K562 (cell line): ENCODE results near the gene CHAD. TPM values are rescaled to one million over a fixed set of nuclear protein-coding genes. Genes with fewer than 3 reads are reported as not detected.

Source experiments
- ETV1 ChIP-seq: fragments of 450-650 bp; conservative IDR thresholded peaks from 2 replicates; pipeline ENCODE4 v1.6.1; 2016; ENCODE audit warnings: missing genetic modification characterization, control low read depth, low read depth, missing compliant biosample characterization
- FIP1L1 ChIP-seq: fragments of 200-400 bp; formaldehyde crosslinking; IDR thresholded peaks from 2 replicates; pipeline ENCODE4 v1.6.1; 2018; ENCODE audit warnings: mild to moderate bottlenecking, low read depth, low read length; ENCODE audit not compliant: poor library complexity, severe bottlenecking
- HDAC1 ChIP-seq, 2 experiments: fragments of 450-650 bp; IDR thresholded peaks; 2 replicates each; pipeline ENCODE4 v1.6.1; 2016 to 2017; ENCODE audit warnings: inconsistent platforms in 1 of 2, mild to moderate bottlenecking in 1 of 2, moderate library complexity in 1 of 2
- HDAC8 ChIP-seq: fragments of 450-650 bp; IDR thresholded peaks from 2 replicates; pipeline ENCODE4 v1.6.1; 2016; ENCODE audit warnings: mild to moderate bottlenecking, missing genetic modification characterization, moderate library complexity, missing compliant biosample characterization
- KDM2B ChIP-seq: fragments of 250-450 bp; sonication (Bioruptor Pico); IDR thresholded peaks from 2 replicates; pipeline ENCODE4 v1.8.0; 2021; ENCODE audit warnings: mild to moderate bottlenecking, moderate library complexity
- KDM5B ChIP-seq: fragments of 200-600 bp; sonication (generic); IDR thresholded peaks from 2 replicates; pipeline ENCODE4 v1.6.1; 2012; ENCODE audit warnings: low read depth, mild to moderate bottlenecking, moderate library complexity, low read length, control low read depth, inconsistent platforms; ENCODE audit not compliant: insufficient replicate concordance
- MTA1 ChIP-seq: fragments of 450-650 bp; IDR thresholded peaks from 2 replicates; pipeline ENCODE4 v1.6.1; 2017; ENCODE audit warnings: borderline replicate concordance
- PRPF4 ChIP-seq: fragments of 200-400 bp; formaldehyde crosslinking; IDR thresholded peaks from one replicate; pipeline ENCODE4 v1.6.1; 2017; ENCODE audit warnings: low read length, low read depth, mild to moderate bottlenecking; ENCODE audit not compliant: insufficient read depth, poor library complexity, severe bottlenecking
- STAG1 ChIP-seq: sonication (generic); formaldehyde crosslinking; IDR thresholded peaks from 2 replicates; pipeline ENCODE4 v1.5.0; 2020; ENCODE audit warnings: missing genetic modification reagents, borderline replicate concordance
- TCF3 ChIP-seq: sonication (generic); formaldehyde crosslinking; IDR thresholded peaks from 2 replicates; pipeline ENCODE4 v1.4.0; 2020; ENCODE audit warnings: mild to moderate bottlenecking, missing genetic modification reagents
- ZNF507 ChIP-seq: conservative IDR thresholded peaks from 2 replicates; pipeline ENCODE4 v1.6.1; 2017; ENCODE audit warnings: missing genetic modification characterization, missing compliant biosample characterization
- polyA plus RNA-seq, 8 experiments: library from polyadenylated mRNA; depleted of rRNA in 4 of 8; stranded (reverse) in 5 of 8; unstranded in 3 of 8; fragments of >200 nt; fragmentation: Nextera tagmentation in 2 of 8; fragmentation: Illumina TruSeq in 1 of 8; extraction: Ambion mirVana in 2 of 8; extraction: Trizol in 1 of 8; gene quantifications; 2 replicates each; pipeline versions ENCODE4 v1.2.1 to v1.2.3, GENCODE V29; 2011 to 2014; ENCODE audit warnings: inconsistent platforms in 1 of 8, missing spikeins in 1 of 8
- total RNA-seq, 7 experiments: library from RNA; depleted of rRNA in 6 of 7; stranded (reverse); fragments of >200 nt in 6 of 7; fragmentation: Illumina TruSeq in 2 of 7; extraction: Trizol in 2 of 7; gene quantifications; 2 replicates each; pipeline versions ENCODE4 v1.2.1 to v1.2.3, GENCODE V29; 2011 to 2021; ENCODE audit warnings: low replicate concordance in 1 of 7
- TF ChIP-seq, protein P1 (sequence below): sonication (generic); formaldehyde crosslinking; IDR thresholded peaks from 2 replicates; pipeline ENCODE4 v1.8.0; 2022; ENCODE audit warnings: mild to moderate bottlenecking, missing genetic modification reagents
- TF ChIP-seq, protein P2 (sequence below): sonication (generic); formaldehyde crosslinking; IDR thresholded peaks from 2 replicates; pipeline ENCODE4 v1.9.0; 2022; ENCODE audit warnings: mild to moderate bottlenecking, missing genetic modification reagents
- TF ChIP-seq, protein P3 (sequence below): fragments of 250-450 bp; sonication (Bioruptor Pico); IDR thresholded peaks from 2 replicates; pipeline ENCODE4 v1.6.1; 2021; ENCODE audit warnings: mild to moderate bottlenecking
- TF ChIP-seq, protein P4 (sequence below): fragments of 450-650 bp; formaldehyde crosslinking; IDR thresholded peaks from 2 replicates; pipeline ENCODE4 v1.4.0; 2020; ENCODE audit warnings: mild to moderate bottlenecking, moderate library complexity
- TF ChIP-seq, protein P5 (sequence below), 3 experiments: IDR thresholded peaks in 2 of 3; conservative IDR thresholded peaks in 1 of 3; 2 replicates each; pipeline ENCODE4 v1.5.1; 2011 to 2012; ENCODE audit warnings: low read length in 3 of 3, mild to moderate bottlenecking in 3 of 3, control low read depth in 2 of 3, improper control_type of control experiment in 1 of 3, inconsistent platforms in 1 of 3, low read depth in 1 of 3, mixed read lengths in 1 of 3, moderate library complexity in 1 of 3; ENCODE audit not compliant: insufficient read depth in 2 of 3
- TF ChIP-seq, protein P6 (sequence below): fragments of 250-450 bp; sonication (Bioruptor Pico); IDR thresholded peaks from 2 replicates; pipeline ENCODE4 v1.9.0; 2021; ENCODE audit warnings: mild to moderate bottlenecking, inconsistent platforms

CHAD gene
- total and polyA plus RNA-seq, 9 of the 15 experiments (the other 6 are each of a cell fraction or from before 2014, with no cell fraction given): not detected

DNA sequence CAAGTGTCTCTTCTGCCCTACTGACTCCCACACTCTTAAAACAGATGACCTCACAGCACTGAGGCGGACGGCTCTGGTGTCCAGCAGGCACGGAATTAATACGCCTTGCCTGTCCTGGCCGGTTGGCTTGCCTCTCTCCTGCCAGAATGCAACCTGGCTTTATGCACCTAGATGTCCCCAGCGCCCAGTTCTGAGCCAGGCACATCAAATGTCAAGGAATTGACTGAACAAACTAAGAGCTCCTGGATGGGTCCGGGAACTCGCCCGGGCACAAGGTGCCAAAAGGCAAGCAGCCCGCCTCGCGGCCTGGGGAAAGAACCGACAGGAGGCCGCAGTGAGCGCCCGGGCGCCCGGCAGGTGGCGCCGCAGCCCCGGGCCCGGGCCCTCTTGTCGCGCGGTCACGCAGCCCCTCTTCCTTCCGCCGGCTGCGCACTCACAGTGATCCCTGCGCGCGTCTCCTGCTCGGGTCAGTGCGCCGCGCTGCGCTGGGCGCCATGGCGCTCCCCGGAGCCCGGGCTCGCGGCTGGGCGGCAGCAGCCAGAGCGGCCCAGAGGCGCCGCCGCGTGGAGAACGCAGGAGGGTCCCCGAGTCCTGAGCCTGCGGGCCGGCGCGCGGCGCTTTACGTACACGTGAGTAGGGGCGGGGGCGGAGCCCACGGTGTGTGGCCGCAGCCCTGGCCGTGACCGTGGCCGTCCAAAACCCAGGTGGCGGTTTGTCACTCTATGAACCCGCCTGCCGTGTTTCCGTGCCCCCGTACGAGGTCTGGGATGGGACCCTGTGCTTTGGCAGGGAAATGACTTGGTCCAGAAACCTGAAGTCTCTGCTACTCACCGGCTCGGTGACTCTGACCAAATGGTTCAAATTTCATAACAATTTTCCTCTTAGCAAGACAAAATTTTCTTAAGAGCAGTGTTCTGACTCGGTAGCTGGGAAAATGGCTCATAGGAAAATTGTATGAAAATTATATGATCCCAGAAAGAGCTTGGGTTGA is 10.0 kb upstream of the CHAD start, which contains the start of gene RSAD1 (continued):
- TF ChIP-seq, protein P1, sequence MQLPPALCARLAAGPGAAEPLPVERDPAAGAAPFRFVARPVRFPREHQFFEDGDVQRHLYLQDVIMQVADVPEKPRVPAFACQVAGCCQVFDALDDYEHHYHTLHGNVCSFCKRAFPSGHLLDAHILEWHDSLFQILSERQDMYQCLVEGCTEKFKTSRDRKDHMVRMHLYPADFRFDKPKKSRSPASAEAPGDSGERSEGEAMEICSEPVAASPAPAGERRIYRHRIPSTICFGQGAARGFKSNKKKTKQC (CRISPR knock-in tag): peak; percentile 58
- TF ChIP-seq, protein P2, sequence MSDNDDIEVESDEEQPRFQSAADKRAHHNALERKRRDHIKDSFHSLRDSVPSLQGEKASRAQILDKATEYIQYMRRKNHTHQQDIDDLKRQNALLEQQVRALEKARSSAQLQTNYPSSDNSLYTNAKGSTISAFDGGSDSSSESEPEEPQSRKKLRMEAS (CRISPR knock-in tag): peak; percentile 94
- TF ChIP-seq KDM5B: peak; percentile 72
- TF ChIP-seq FIP1L1: peak; percentile 94
- no peak for TF ChIP-seq MTA1
- TF ChIP-seq, protein P3, sequence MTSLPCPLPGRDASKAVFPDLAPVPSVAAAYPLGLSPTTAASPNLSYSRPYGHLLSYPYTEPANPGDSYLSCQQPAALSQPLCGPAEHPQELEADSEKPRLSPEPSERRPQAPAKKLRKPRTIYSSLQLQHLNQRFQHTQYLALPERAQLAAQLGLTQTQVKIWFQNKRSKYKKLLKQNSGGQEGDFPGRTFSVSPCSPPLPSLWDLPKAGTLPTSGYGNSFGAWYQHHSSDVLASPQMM: no peak
- peak; percentile 31; the same call in 1 of the 2 replicates for TF ChIP-seq HDAC8 (tag)
- peak; percentile 58 for TF ChIP-seq TCF3 (CRISPR knock-in tag)
- TF ChIP-seq, protein P4, sequence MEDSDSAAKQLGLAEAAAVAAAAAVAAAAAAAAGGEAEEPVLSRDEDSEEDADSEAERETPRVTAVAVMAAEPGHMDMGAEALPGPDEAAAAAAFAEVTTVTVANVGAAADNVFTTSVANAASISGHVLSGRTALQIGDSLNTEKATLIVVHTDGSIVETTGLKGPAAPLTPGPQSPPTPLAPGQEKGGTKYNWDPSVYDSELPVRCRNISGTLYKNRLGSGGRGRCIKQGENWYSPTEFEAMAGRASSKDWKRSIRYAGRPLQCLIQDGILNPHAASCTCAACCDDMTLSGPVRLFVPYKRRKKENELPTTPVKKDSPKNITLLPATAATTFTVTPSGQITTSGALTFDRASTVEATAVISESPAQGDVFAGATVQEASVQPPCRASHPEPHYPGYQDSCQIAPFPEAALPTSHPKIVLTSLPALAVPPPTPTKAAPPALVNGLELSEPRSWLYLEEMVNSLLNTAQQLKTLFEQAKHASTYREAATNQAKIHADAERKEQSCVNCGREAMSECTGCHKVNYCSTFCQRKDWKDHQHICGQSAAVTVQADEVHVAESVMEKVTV (CRISPR knock-in tag): peak; percentile 36; the same call in 1 of the 2 replicates
- TF ChIP-seq KDM2B (CRISPR knock-in tag): peak; percentile 26; the same call in 1 of the 2 replicates
- TF ChIP-seq PRPF4: peak; percentile 91
- TF ChIP-seq ZNF507 (tag): no peak
- TF ChIP-seq STAG1 (CRISPR knock-in tag): peak; percentile 69; the same call in 1 of the 2 replicates
- TF ChIP-seq, protein P5, sequence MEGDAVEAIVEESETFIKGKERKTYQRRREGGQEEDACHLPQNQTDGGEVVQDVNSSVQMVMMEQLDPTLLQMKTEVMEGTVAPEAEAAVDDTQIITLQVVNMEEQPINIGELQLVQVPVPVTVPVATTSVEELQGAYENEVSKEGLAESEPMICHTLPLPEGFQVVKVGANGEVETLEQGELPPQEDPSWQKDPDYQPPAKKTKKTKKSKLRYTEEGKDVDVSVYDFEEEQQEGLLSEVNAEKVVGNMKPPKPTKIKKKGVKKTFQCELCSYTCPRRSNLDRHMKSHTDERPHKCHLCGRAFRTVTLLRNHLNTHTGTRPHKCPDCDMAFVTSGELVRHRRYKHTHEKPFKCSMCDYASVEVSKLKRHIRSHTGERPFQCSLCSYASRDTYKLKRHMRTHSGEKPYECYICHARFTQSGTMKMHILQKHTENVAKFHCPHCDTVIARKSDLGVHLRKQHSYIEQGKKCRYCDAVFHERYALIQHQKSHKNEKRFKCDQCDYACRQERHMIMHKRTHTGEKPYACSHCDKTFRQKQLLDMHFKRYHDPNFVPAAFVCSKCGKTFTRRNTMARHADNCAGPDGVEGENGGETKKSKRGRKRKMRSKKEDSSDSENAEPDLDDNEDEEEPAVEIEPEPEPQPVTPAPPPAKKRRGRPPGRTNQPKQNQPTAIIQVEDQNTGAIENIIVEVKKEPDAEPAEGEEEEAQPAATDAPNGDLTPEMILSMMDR (IDR thresholded peaks at IDR 0.05 in 2 of 3, conservative IDR thresholded peaks at IDR 0.05 in 1 of 3; ENCODE audit: insufficient read depth in 2 of 3, low read depth in 1 of 3, low read length in 3 of 3): peak; percentile 76 to 96 (median 82)
- peak in 1 of 2 experiments; percentile 69; a peak in 1 of 4 replicates for TF ChIP-seq HDAC1 (IDR thresholded peaks at IDR 0.05)
- TF ChIP-seq, protein P6, sequence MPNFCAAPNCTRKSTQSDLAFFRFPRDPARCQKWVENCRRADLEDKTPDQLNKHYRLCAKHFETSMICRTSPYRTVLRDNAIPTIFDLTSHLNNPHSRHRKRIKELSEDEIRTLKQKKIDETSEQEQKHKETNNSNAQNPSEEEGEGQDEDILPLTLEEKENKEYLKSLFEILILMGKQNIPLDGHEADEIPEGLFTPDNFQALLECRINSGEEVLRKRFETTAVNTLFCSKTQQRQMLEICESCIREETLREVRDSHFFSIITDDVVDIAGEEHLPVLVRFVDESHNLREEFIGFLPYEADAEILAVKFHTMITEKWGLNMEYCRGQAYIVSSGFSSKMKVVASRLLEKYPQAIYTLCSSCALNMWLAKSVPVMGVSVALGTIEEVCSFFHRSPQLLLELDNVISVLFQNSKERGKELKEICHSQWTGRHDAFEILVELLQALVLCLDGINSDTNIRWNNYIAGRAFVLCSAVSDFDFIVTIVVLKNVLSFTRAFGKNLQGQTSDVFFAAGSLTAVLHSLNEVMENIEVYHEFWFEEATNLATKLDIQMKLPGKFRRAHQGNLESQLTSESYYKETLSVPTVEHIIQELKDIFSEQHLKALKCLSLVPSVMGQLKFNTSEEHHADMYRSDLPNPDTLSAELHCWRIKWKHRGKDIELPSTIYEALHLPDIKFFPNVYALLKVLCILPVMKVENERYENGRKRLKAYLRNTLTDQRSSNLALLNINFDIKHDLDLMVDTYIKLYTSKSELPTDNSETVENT (CRISPR knock-in tag): peak; percentile 82
- 0 out of 2 replicates have a peak, but pooled peaks have one; percentile 21 for TF ChIP-seq ETV1 (tag)
